ENCODE results near the gene NSG1.

NSG1 gene

GRCh38 chr4:4396628-4397440 lies 9.9 kb downstream of the NSG1 start:
- DNase-seq = no peak

GRCh38 chr4:4397441-4397819 lies 10.5 kb downstream of the NSG1 start:
- no peak for DNase-seq

- no peak for DNase-seq
Observed at GRCh38 chr4:4398430-4398829, 11.5 kb downstream of the NSG1 start.

- DNase-seq = no peak
Observed at GRCh38 chr4:4401036-4401435, 14.1 kb downstream of the NSG1 start.

- no peak for DNase-seq
Observed at GRCh38 chr4:4402966-4403365, 16.1 kb downstream of the NSG1 start.

- no peak for DNase-seq
Observed at GRCh38 chr4:4405358-4405962, 18.6 kb downstream of the NSG1 start.

- DNase-seq = no peak
Observed at GRCh38 chr4:4406455-4407298, 19.8 kb downstream of the NSG1 start.

- no peak for DNase-seq
Observed at GRCh38 chr4:4407299-4408131, 20.6 kb downstream of the NSG1 start.

GRCh38 chr4:4408132-4408523 lies 21.2 kb downstream of the NSG1 start:
- no peak for DNase-seq

GRCh38 chr4:4408576-4409335 lies 21.9 kb downstream of the NSG1 start:
- DNase-seq = no peak

- no peak for DNase-seq
Observed at GRCh38 chr4:4409416-4410115, 22.7 kb downstream of the NSG1 start.

GRCh38 chr4:4410271-4410670 lies 23.4 kb downstream of the NSG1 start:
- no peak for DNase-seq

GRCh38 chr4:4411906-4412305 lies 25.0 kb downstream of the NSG1 start:
- DNase-seq = no peak

- DNase-seq = no peak
Observed at GRCh38 chr4:4412641-4413372, 25.9 kb downstream of the NSG1 start.

- DNase-seq = no peak
Observed at GRCh38 chr4:4413373-4413725, 26.4 kb downstream of the NSG1 start.

GRCh38 chr4:4413806-4414205 lies 26.9 kb downstream of the NSG1 start:
- DNase-seq = no peak

- no peak for DNase-seq
Observed at GRCh38 chr4:4415107-4415805, 28.4 kb downstream of the NSG1 start.

- no peak for DNase-seq
Observed at GRCh38 chr4:4415806-4416805, 29.2 kb downstream of the NSG1 start.

- DNase-seq = no peak
Observed at GRCh38 chr4:4416981-4417380, 30.1 kb downstream of the NSG1 start.

All from NCI-H1092 treated with DMSO at 0.1 percent for 48 hours (cell line).